Type B pancreatic cell (in vitro differentiated cells): ENCODE measurements around the gene ADISSP. TPM values are rescaled to one million over a fixed set of nuclear protein-coding genes. Genes with fewer than 3 reads are reported as not detected.
A peak's percentile ranks its signal among the peaks of the same experiment; 100 is the strongest.

Source experiments
- DNase-seq: peaks from one replicate; pipeline ENCODE4 v3.0.0; 2021; ENCODE audit warnings: mixed read lengths; ENCODE audit not compliant: unreplicated experiment; ENCODE audit errors: extremely low spot score
- H3K27ac Mint-ChIP-seq: 2 replicates; pipeline ENCODE4 v1.8.0; 2021; ENCODE audit warnings: mild to moderate bottlenecking, mixed read lengths
- H3K27me3 Mint-ChIP-seq: 2 replicates; pipeline ENCODE4 v1.8.0; 2021; ENCODE audit warnings: mixed read lengths
- H3K36me3 Mint-ChIP-seq: 2 replicates; pipeline ENCODE4 v1.8.0; 2021; ENCODE audit warnings: mixed read lengths
- H3K4me1 Mint-ChIP-seq: one replicate; pipeline ENCODE4 v1.8.0; 2021; ENCODE audit warnings: mixed read lengths; ENCODE audit not compliant: unreplicated experiment
- H3K4me3 Mint-ChIP-seq: 2 replicates; pipeline ENCODE4 v1.8.0; 2021; ENCODE audit warnings: mild to moderate bottlenecking, mixed read lengths
- H3K9me3 Mint-ChIP-seq: 2 replicates; pipeline ENCODE4 v1.8.0; 2021; ENCODE audit warnings: mixed read lengths
- CTCF ChIP-seq: fragments of 200-600 bp; sonication (generic); conservative IDR thresholded peaks from 2 replicates; pipeline ENCODE4 v1.5.0; 2021; ENCODE audit warnings: antibody characterized with exemption, mild to moderate bottlenecking
- total RNA-seq: library from RNA; stranded (reverse); gene quantifications from 2 replicates; pipeline ENCODE4 v1.2.1, GENCODE V29; 2021; ENCODE audit warnings: low replicate concordance

ADISSP gene
- total RNA-seq, 1 donor from 2014 or later, result 49.4 TPM

GRCh38 chr20:3771552-3772058 lies 4.1 kb upstream of the ADISSP start:
- Mint-ChIP-seq H3K4me3 (no peak overlapping the region), H3K36me3 (no peaks in the 10 kb centered on the region), H3K9me3 (no peaks in the 10 kb centered on the region), H3K27ac (no peak overlapping the region), H3K4me1 (peaks cover 10% of the 10 kb centered on the region), H3K27me3 (peaks cover 4% of the 10 kb centered on the region)
- DNase-seq, result no peak
- TF ChIP-seq CTCF, result no peak

GRCh38 chr20:3768342-3769130 lies 983 bp upstream of the ADISSP start:
- TF ChIP-seq CTCF, result peak; percentile 78
- H3K4me3 Mint-ChIP-seq, result peak overlapping the region; percentile 86
- peak; percentile 88 for DNase-seq
- peaks cover 4% of the 10 kb centered on the region for H3K27me3 Mint-ChIP-seq
- H3K4me1 Mint-ChIP-seq, result peaks cover 23% of the 10 kb centered on the region
- H3K27ac Mint-ChIP-seq, result peak overlapping the region; percentile 91
- no peaks in the 10 kb centered on the region for H3K36me3 Mint-ChIP-seq
- H3K9me3 Mint-ChIP-seq, result no peaks in the 10 kb centered on the region

- DNase-seq, result no peak
- no peak overlapping the region for H3K27ac Mint-ChIP-seq
- no peak for TF ChIP-seq CTCF
- H3K9me3 Mint-ChIP-seq, result no peaks in the 10 kb centered on the region
- H3K4me3 Mint-ChIP-seq, result peak overlapping the region; percentile 86
- H3K36me3 Mint-ChIP-seq, result no peaks in the 10 kb centered on the region
- H3K4me1 Mint-ChIP-seq, result peaks cover 23% of the 10 kb centered on the region
- no peaks in the 10 kb centered on the region for H3K27me3 Mint-ChIP-seq
Measured at GRCh38 chr20:3767110-3767426, 485 bp downstream of the ADISSP start.

GRCh38 chr20:3766422-3767109 lies 987 bp downstream of the ADISSP start:
- Mint-ChIP-seq H3K27ac (peak overlapping the region; percentile 55), H3K36me3 (no peaks in the 10 kb centered on the region), H3K4me1 (peaks cover 26% of the 10 kb centered on the region)

More at GRCh38 chr20:3766422-3767109, 987 bp downstream of the ADISSP start:
- DNase-seq, result no peak
- no peaks in the 10 kb centered on the region for H3K9me3 Mint-ChIP-seq
- no peak for TF ChIP-seq CTCF
- H3K4me3 Mint-ChIP-seq, result peak overlapping the region; percentile 86
- H3K27me3 Mint-ChIP-seq, result no peaks in the 10 kb centered on the region
